Activated CD4-positive, alpha-beta T cell treated with anti-CD3 and anti-CD28 coated beads, Interleukin-2, amount 50 U/mL, for 4 hours (primary cell): ENCODE data around the gene FARS2.

ENCODE experiments used
- DNase-seq, 2 experiments: peaks; one replicate each; pipeline ENCODE4 v3.0.0-alpha.2; 2020

FARS2 gene

GRCh38 chr6:5249451-5250122 lies 11.7 kb upstream of the FARS2 start:
- no peak for DNase-seq

GRCh38 chr6:5250451-5250850 lies 10.9 kb upstream of the FARS2 start:
- no peak for DNase-seq

GRCh38 chr6:5250911-5251310 lies 10.4 kb upstream of the FARS2 start:
- DNase-seq, result no peak

GRCh38 chr6:5256952-5257351 lies 4.4 kb upstream of the FARS2 start:
- DNase-seq, result no peak

GRCh38 chr6:5257400-5257799 lies 3.9 kb upstream of the FARS2 start:
- no peak for DNase-seq

GRCh38 chr6:5259428-5259827 lies 1.9 kb upstream of the FARS2 start:
- no peak for DNase-seq

GRCh38 chr6:5260111-5260620 lies 1.1 kb upstream of the FARS2 start:
- DNase-seq, result peak; percentile 69 to 76

- no peak for DNase-seq
Measured at GRCh38 chr6:5261545-5262109, 314 bp downstream of the FARS2 start.

GRCh38 chr6:5266423-5266822 lies 5.1 kb downstream of the FARS2 start:
- no peak for DNase-seq

GRCh38 chr6:5270093-5270680 lies 8.9 kb downstream of the FARS2 start:
- DNase-seq, result no peak

GRCh38 chr6:5271926-5272325 lies 10.6 kb downstream of the FARS2 start:
- DNase-seq, result no peak

- no peak for DNase-seq
Measured at GRCh38 chr6:5274231-5274630, 12.9 kb downstream of the FARS2 start.

GRCh38 chr6:5275497-5275896 lies 14.2 kb downstream of the FARS2 start:
- no peak for DNase-seq

GRCh38 chr6:5276581-5276980 lies 15.3 kb downstream of the FARS2 start:
- DNase-seq, result no peak

GRCh38 chr6:5277589-5277988 lies 16.3 kb downstream of the FARS2 start:
- no peak for DNase-seq

GRCh38 chr6:5278047-5278446 lies 16.7 kb downstream of the FARS2 start:
- DNase-seq, result no peak

GRCh38 chr6:5278565-5279120 lies 17.3 kb downstream of the FARS2 start:
- DNase-seq, result no peak

GRCh38 chr6:5279891-5280338 lies 18.6 kb downstream of the FARS2 start:
- DNase-seq, result no peak

- DNase-seq, result no peak
Measured at GRCh38 chr6:5280920-5281319, 19.6 kb downstream of the FARS2 start.

- DNase-seq, result no peak
Measured at GRCh38 chr6:5282191-5282623, 20.9 kb downstream of the FARS2 start.

GRCh38 chr6:5285081-5285480 lies 23.8 kb downstream of the FARS2 start:
- DNase-seq, result no peak

GRCh38 chr6:5285526-5285925 lies 24.2 kb downstream of the FARS2 start:
- no peak for DNase-seq

GRCh38 chr6:5286780-5287179 lies 25.5 kb downstream of the FARS2 start:
- DNase-seq, result no peak
